Measurements from ENCODE around the gene RNF180. TPM values are rescaled to one million over a fixed set of nuclear protein-coding genes. Genes with fewer than 3 reads are reported as not detected.

RNF180 gene
- total RNA-seq, 1 donor, result 10.5 TPM

DNA sequence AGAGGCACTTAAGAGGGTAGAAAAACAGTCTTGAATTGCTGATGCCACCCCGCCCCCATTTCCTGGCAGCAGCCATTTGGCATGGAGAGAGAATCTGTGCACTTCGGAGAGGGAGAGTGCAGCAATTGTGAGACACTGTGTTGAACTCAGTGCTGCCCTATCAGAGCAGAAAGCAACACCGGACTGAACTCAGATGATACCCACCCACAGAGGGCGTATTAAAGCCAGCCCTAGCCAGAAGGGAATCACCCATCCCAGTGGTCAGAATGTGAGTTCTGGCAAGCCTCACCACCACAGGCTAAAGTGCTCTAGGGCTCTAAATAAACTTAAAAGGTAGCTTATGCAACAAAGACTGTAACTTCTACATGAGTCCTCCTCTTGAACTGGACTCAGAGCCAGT, 251.7 kb downstream of the RNF180 start:
- Histone ChIP-seq H3K27ac (ENCODE audit: low read depth, low read length) (no peak overlapping the region), H3K4me3 (ENCODE audit: insufficient read depth, low read length) (no peak overlapping the region), H3K9me3 (ENCODE audit: low read depth, low read length) (no peaks in the 10 kb centered on the region), H4K20me1 (ENCODE audit: insufficient read depth, low read length) (no peaks in the 10 kb centered on the region), H3K79me2 (ENCODE audit: insufficient read depth, low read length) (no peaks in the 10 kb centered on the region), H3K4me2 (ENCODE audit: insufficient read depth, low read length) (no peak overlapping the region), H3K4me1 (ENCODE audit: insufficient read depth, low read length) (no peaks in the 10 kb centered on the region), H3K27me3 (ENCODE audit: insufficient read depth, low read length) (no peaks in the 10 kb centered on the region), H3K36me3 (ENCODE audit: insufficient read depth, low read length) (no peaks in the 10 kb centered on the region), H2AFZ (ENCODE audit: low read length) (no peak overlapping the region)
- TF ChIP-seq, protein P1, sequence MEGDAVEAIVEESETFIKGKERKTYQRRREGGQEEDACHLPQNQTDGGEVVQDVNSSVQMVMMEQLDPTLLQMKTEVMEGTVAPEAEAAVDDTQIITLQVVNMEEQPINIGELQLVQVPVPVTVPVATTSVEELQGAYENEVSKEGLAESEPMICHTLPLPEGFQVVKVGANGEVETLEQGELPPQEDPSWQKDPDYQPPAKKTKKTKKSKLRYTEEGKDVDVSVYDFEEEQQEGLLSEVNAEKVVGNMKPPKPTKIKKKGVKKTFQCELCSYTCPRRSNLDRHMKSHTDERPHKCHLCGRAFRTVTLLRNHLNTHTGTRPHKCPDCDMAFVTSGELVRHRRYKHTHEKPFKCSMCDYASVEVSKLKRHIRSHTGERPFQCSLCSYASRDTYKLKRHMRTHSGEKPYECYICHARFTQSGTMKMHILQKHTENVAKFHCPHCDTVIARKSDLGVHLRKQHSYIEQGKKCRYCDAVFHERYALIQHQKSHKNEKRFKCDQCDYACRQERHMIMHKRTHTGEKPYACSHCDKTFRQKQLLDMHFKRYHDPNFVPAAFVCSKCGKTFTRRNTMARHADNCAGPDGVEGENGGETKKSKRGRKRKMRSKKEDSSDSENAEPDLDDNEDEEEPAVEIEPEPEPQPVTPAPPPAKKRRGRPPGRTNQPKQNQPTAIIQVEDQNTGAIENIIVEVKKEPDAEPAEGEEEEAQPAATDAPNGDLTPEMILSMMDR (IDR thresholded peaks at IDR 0.05; ENCODE audit: extremely low read depth, low read depth, low read length), result no peak
- no peak for DNase-seq (ENCODE audit: insufficient read length, low spot score, missing footprints)

DNA sequence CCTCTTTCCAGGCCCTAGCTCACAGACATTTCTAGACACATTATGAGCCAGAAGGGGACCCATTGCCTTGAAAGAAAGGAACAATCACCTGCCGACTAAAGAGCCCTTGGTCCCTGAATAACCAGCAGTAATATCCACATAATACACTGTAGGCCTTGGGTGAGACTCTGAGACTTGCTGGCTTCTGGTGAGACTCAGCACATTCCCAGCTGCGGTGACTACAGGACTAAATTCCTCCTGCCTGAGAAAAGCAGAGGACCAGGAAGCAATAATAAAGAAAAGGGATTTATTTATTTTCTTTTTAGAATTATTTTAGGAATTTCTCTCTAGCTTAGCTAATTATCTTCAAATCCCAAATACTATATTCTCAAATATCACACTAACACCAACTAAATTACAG, 252.4 kb downstream of the RNF180 start:
- Histone ChIP-seq H4K20me1 (ENCODE audit: insufficient read depth, low read length) (no peaks in the 10 kb centered on the region), H3K4me3 (ENCODE audit: insufficient read depth, low read length) (no peak overlapping the region), H3K27ac (ENCODE audit: low read depth, low read length) (no peak overlapping the region), H3K27me3 (ENCODE audit: insufficient read depth, low read length) (no peaks in the 10 kb centered on the region), H3K79me2 (ENCODE audit: insufficient read depth, low read length) (no peaks in the 10 kb centered on the region), H3K9me3 (ENCODE audit: low read depth, low read length) (no peaks in the 10 kb centered on the region), H3K4me1 (ENCODE audit: insufficient read depth, low read length) (no peaks in the 10 kb centered on the region), H2AFZ (ENCODE audit: low read length) (no peak overlapping the region), H3K36me3 (ENCODE audit: insufficient read depth, low read length) (no peaks in the 10 kb centered on the region), H3K4me2 (ENCODE audit: insufficient read depth, low read length) (no peak overlapping the region)
- TF ChIP-seq, protein P1 (IDR thresholded peaks at IDR 0.05; ENCODE audit: extremely low read depth, low read depth, low read length), result no peak
- no peak for DNase-seq (ENCODE audit: insufficient read length, low spot score, missing footprints)

Other genes starting within 250 kb of the RNF180 start
- gene HTR1A, start 203.4 kb upstream of the RNF180 start, total RNA-seq, result not detected in 2 replicates